Suppressor macrophage treated with lipopolysaccharide for 1 hour (primary cell): ENCODE results near the gene RAB39B.

Source experiments
- DNase-seq, 3 donors: peaks; one replicate each; pipeline ENCODE4 v3.0.0-alpha.2; 2020 to 2022

Gene RAB39B

DNA sequence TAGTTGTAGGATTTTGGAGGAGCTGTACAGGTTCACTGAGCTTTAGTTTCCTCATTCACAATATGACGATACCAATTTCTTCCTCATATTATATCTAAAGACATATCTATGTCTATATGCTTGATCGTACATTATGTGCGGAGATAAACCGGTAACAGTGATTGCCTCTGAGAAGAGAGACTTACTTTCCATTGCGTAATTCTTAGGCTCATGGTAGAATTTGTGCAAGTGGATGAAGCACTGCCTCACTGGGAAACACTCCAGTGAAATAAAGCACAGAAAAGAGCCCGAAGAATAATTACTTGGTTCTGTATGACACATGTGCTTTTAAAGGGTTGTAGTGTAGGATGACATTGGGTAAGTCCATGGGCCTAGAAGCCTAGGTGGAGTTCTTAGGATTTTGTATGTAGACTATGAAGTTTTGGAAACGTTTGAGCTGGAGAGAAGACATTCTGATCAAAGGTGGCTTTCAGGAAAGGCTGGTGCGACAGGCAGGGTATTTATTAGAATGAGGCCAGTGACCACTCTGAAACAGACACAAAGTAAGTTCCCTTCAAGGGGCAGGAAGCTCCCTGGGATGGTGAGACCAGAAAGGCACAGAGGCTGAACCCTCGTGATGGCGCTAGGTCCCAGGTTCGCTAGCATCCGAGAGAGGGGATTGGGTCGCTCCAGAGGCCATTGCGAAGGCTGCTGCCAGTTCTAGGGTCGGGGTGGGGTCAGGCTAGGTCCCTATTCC lies 48.7 kb downstream of the RAB39B start:
- peak in 1 of 3 donors; percentile 4 for DNase-seq

DNA sequence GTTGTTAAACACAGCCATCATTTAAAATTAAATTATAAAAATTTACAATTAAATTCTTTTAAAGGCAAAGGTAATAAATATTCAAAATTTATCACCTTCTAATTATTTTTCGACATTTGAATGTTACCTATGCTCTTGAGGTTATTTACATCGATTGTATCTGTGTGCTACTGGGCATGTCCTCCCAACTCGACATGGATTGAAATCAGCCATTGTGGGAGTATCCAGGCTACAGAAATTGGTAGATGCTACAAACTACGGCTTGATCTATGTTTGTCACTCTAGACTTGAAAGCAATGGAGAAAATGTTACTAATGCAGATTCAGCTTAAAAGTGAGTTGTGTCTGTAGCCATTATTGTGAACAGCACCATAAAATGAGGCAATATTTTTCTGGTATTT lies 50.6 kb downstream of the RAB39B start:
- DNase-seq, result no peak

DNA sequence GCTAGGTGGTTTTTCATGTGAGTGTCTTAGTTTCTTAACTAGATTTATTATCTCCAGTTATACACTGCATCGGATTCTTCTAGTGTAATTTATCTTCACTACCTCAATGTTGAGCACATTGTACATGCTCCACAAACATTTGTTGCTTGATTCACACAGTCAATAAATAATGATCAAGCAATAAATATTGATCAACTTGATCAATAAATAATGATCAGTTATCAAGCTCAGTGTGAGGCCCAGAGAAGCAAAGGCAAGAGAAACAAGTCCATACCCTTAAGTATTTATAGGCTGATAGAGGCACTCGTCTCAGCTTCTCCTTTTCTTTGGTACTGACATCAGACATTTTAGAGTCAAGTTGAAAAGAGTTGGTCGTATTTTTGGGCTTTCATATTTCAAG lies 53.1 kb downstream of the RAB39B start:
- no peak for DNase-seq
